ENCODE data around the gene ZYX.

ZYX gene

GRCh38 chr7:143363016-143363937 lies 17.9 kb upstream of the ZYX start:
- DNase-seq (ENCODE audit: low spot score), result no peak

DNA sequence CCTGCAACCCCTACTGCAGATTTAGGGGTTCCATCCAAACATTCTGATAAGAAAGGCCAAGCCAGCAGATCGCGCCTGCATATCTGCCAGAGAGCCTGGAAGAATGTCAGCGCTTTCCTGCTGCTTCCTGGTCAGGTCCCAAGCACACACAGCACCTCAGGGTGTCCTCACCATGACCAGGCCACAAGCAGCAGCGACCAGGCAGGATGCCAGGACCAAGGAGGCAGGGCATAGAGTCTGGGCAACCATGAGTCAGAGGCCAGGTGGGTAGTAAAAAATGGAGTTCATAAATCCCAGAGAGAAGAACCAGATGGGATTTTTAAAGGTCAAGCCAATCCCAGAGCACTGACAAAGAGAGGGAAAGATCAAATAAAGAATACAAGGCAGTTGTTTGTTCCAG lies 13.2 kb upstream of the ZYX start:
- DNase-seq (ENCODE audit: low spot score), result no peak

DNA sequence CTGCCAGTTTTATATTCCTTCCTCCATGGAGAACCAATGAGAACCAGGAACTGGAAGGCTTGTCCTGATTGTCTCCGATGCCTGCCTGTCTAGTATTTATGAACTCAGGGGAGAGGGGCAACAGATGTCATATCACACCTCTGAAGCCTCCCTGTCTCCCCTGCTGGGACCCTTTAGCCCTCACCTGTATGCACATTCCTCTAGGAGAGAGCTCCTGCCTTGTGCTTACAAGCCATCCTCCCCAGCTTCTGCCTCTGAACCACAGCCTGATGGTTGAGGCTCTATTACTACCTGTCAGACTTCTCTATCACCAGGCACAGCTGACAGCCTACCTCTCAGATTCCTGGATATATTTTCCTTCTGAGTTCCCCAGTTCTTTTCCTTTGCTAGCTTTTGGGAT lies 12.8 kb upstream of the ZYX start:
- no peak for DNase-seq (ENCODE audit: low spot score)

- DNase-seq (ENCODE audit: low spot score), result no peak
These were observed 11.2 kb upstream of the ZYX start for GRCh38 chr7:143369678-143370651.

DNA sequence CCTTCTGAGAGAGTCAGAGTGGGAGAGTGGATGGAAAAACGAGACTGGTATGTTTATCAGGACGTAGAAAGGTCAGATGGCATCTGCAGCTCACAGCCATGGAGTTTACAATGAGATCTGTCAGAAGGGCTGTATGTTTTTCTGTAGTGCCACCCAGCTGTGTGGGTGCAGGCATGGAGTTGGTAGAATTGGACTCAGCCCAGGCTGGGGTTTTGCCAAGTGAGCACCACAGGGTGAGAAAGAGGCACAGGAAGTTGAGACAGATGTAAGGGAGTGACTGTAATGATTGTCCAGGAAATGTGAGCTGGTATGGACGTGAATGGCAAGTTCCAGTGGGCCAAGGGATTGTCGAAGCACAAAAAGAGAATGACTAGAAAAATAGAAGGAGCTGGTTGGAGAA lies 9.1 kb upstream of the ZYX start:
- DNase-seq (ENCODE audit: low spot score), result no peak

GRCh38 chr7:143373255-143373794 lies 7.8 kb upstream of the ZYX start:
- DNase-seq (ENCODE audit: low spot score), result peak; percentile 6

DNA sequence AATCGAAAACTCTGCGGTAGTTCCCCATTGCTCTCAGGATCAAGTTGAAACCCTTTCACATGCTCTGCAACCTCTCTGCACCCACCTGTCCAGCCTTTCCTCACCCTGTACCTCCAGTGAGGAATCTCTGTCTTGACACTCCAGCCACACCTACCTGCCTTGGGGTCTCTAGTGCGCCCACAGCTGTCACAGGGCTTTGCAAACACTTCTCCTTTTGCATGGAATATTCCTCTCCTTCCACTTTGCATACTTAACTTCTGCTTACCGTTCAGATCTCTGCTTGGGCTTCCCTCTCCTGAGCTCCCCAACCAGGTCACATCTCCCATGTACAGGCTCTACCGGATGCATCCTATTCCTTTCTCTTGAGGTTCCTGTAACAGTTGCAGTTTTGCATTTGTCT lies 6.6 kb upstream of the ZYX start:
- no peak for DNase-seq (ENCODE audit: low spot score)

- no peak for DNase-seq (ENCODE audit: low spot score)
These were observed 5.7 kb upstream of the ZYX start for GRCh38 chr7:143375298-143376034.

DNA sequence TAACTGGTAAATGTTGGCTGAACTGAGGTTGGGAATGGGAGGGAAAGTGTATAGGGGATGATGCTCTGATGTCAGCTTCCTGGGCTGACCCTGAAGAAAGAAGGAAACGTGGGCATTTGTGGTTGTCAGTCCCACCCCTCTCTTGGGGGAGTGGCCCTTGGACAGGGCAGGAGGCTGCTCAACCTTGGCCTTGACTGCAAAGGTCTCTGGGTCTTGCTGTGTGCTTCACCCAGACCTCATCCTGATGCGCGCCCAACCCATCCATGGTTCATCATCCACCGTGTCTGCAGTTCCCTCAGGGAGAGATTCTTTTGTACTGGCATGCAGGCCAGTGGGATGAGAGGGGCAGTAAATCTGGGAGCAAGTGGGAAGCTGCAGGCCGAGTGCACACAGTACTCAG lies 4.7 kb upstream of the ZYX start:
- DNase-seq (ENCODE audit: low spot score), result no peak

DNA sequence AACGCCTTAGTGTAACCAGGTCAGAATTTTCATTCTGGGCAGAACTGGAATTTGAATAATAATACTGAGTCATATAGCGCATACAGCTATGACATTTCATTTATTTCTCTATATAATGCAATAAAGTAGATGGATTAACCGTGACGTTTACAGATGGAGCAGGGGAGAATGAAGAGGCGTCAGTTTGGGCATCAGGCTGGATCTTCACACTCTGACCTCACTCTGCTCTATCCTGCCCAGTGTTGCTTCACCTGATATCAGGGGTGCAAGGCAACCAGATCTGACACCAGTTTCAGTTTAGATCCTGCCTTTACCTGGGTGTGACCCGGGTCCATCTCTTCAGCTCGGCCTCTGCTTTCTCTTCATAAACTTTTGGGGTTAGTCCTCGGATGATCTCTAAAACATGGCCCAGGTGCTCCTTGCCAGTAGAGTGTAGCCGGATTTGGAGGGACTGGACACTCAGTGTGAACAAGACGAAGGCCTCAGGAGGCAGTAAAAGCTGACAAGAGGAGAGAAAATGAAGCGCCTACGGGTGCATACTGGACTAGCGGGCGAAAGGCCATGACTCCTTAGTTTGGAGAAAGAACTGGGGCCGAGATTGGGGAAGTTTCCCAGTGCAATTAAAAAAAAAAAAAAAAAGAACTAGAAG lies 1.4 kb upstream of the ZYX start:
- peak; percentile 7 for DNase-seq (ENCODE audit: low spot score)

- peak; percentile 87 for DNase-seq (ENCODE audit: low spot score)
These were observed 892 bp upstream of the ZYX start for GRCh38 chr7:143380260-143380645.

DNA sequence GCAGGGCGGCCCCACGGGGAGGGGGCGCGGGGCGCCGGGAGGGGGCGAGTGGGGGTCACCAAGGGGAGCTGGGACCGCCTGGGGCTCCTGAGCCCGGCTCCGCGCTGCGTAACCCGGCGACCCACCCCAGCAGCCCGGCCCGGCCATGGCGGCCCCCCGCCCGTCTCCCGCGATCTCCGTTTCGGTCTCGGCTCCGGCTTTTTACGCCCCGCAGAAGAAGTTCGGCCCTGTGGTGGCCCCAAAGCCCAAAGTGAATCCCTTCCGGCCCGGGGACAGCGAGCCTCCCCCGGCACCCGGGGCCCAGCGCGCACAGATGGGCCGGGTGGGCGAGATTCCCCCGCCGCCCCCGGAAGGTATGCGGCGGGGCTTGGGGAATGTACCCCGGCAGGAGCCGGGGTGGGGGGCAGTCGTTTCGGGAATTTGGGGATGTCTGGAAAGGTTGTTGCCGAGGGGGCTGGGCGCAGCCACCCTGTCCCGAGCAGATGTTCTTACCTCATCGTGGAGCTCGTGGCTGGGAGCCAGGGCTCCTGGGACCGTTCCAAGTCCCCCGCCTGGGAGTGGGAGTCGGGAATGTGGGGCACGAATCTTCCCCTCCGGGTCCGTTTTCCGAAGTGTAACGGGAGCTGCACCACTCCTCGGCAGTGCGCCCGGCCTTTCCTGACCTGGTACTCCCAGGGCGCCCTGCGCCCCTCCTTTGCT lies 431 bp downstream of the ZYX start:
- peak; percentile 80 for DNase-seq (ENCODE audit: low spot score)

GRCh38 chr7:143382126-143382790 lies 1.1 kb downstream of the ZYX start:
- peak; percentile 14 for DNase-seq (ENCODE audit: low spot score)

- peak; percentile 5 for DNase-seq (ENCODE audit: low spot score)
These were observed 1.9 kb downstream of the ZYX start for GRCh38 chr7:143382791-143383641.

DNA sequence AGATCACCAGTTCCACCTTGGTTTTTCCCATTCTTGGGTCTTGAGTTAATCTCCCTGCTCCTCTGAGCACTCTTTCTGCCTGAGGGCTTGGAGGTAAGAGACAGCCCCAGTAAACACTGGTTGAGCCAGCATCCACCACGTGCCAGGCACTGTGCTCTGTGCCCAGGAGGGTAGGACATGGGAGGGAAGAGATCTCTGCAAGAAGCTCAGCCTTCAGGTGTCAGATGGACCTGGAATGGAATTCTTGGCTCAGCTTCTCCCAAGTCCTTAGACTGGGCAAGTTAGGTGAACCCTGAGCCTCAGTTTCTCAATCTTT lies 2.5 kb downstream of the ZYX start:
- DNase-seq (ENCODE audit: low spot score), result no peak

- DNase-seq (ENCODE audit: low spot score), result peak; percentile 47
These were observed 3.0 kb downstream of the ZYX start for GRCh38 chr7:143384148-143384547.

- peak; percentile 5 for DNase-seq (ENCODE audit: low spot score)
These were observed 3.8 kb downstream of the ZYX start for GRCh38 chr7:143384661-143385631.

Measured in AG20443 (cell line).